Measurements from ENCODE around the gene OMA1. TPM values are rescaled to one million over a fixed set of nuclear protein-coding genes. Genes with fewer than 3 reads are reported as not detected.

The OMA1 gene
- total and polyA plus RNA-seq, 8 donors = 8.9 to 28.5 (median 14.7) TPM

- H3K27me3 ChIP-seq = no peaks in the 10 kb centered on the region
- H3K27ac ChIP-seq = no peak overlapping the region
- WGBS, 2 donors = 53 to 72% methylated on average over 4 of the region's 4 CpGs
- no peak for TF ChIP-seq CTCF (IDR thresholded peaks at IDR 0.05)
- no peaks in the 10 kb centered on the region for H3K36me3 ChIP-seq
- no peak for FAIRE-seq
- no peaks in the 10 kb centered on the region for H3K9me3 ChIP-seq
- ATAC-seq = no peak
- intact Hi-C loops (cut with DNase I) = no loop called here
- H3K4me1 ChIP-seq = no peaks in the 10 kb centered on the region
- no peak overlapping the region for H3K4me3 ChIP-seq
- no peak for DNase-seq
Observed at GRCh38 chr1:58443986-58444868, 102.3 kb downstream of the OMA1 start.

- no peak overlapping the region for H3K27ac ChIP-seq
- DNase-seq (no peak), FAIRE-seq (no peak), ATAC-seq (peak in 1 of 4 donors; percentile 46)
- H3K9me3 ChIP-seq = no peaks in the 10 kb centered on the region
- intact Hi-C loops (cut with DNase I) = no loop called here
- no peaks in the 10 kb centered on the region for H3K4me1 ChIP-seq
- no peaks in the 10 kb centered on the region for H3K27me3 ChIP-seq
- no peak overlapping the region for H3K4me3 ChIP-seq
- 84 to 92% methylated on average over 6 of the region's 6 CpGs for WGBS, 2 donors
- no peak for TF ChIP-seq CTCF (IDR thresholded peaks at IDR 0.05)
- H3K36me3 ChIP-seq = no peaks in the 10 kb centered on the region
Observed at GRCh38 chr1:58442114-58442513, 104.4 kb downstream of the OMA1 start.

- FAIRE-seq (no peak), DNase-seq (no peak), ATAC-seq (peak in 2 of 4 donors; percentile 40 to 53)
- Histone ChIP-seq H3K4me1 (no peaks in the 10 kb centered on the region), H3K27ac (no peak overlapping the region), H3K36me3 (no peaks in the 10 kb centered on the region), H3K9me3 (no peaks in the 10 kb centered on the region), H3K4me3 (no peak overlapping the region), H3K27me3 (no peaks in the 10 kb centered on the region)
- TF ChIP-seq CTCF (IDR thresholded peaks at IDR 0.05) = no peak
- WGBS, 2 donors = 78 to 91% methylated on average over 10 of the region's 10 CpGs
- intact Hi-C loops (cut with DNase I) = no loop called here
Observed at GRCh38 chr1:58441699-58442098, 104.8 kb downstream of the OMA1 start.

- H3K9me3 ChIP-seq = no peaks in the 10 kb centered on the region
- H3K27ac ChIP-seq = no peak overlapping the region
- FAIRE-seq = no peak
- no peak overlapping the region for H3K4me3 ChIP-seq
- TF ChIP-seq CTCF (IDR thresholded peaks at IDR 0.05) = no peak
- no peaks in the 10 kb centered on the region for H3K36me3 ChIP-seq
- ATAC-seq = no peak
- no peaks in the 10 kb centered on the region for H3K27me3 ChIP-seq
- WGBS, 2 donors = 72 to 91% methylated on average over 5 of the region's 5 CpGs
- no peaks in the 10 kb centered on the region for H3K4me1 ChIP-seq
- intact Hi-C loops (cut with DNase I) = no loop called here
- DNase-seq = no peak
Observed at GRCh38 chr1:58440696-58441095, 105.8 kb downstream of the OMA1 start.

- FAIRE-seq (no peak), DNase-seq (no peak), ATAC-seq (no peak)
- no peak overlapping the region for H3K4me3 ChIP-seq
- no peaks in the 10 kb centered on the region for H3K36me3 ChIP-seq
- no peaks in the 10 kb centered on the region for H3K9me3 ChIP-seq
- H3K27me3 ChIP-seq = no peaks in the 10 kb centered on the region
- WGBS, 2 donors = 80% methylated on average over 4 of the region's 4 CpGs
- H3K27ac ChIP-seq = no peak overlapping the region
- H3K4me1 ChIP-seq = no peaks in the 10 kb centered on the region
- intact Hi-C loops (cut with DNase I) = no loop called here
- TF ChIP-seq CTCF (IDR thresholded peaks at IDR 0.05) = no peak
Observed at GRCh38 chr1:58439946-58440345, 106.6 kb downstream of the OMA1 start.
